ELR (cell line): ENCODE data around the gene ADNP2.

Experiments
- DNase-seq: peaks from one replicate; pipeline ENCODE4 v3.0.0-alpha.2; 2015; ENCODE audit warnings: low read depth

The ADNP2 gene

DNA sequence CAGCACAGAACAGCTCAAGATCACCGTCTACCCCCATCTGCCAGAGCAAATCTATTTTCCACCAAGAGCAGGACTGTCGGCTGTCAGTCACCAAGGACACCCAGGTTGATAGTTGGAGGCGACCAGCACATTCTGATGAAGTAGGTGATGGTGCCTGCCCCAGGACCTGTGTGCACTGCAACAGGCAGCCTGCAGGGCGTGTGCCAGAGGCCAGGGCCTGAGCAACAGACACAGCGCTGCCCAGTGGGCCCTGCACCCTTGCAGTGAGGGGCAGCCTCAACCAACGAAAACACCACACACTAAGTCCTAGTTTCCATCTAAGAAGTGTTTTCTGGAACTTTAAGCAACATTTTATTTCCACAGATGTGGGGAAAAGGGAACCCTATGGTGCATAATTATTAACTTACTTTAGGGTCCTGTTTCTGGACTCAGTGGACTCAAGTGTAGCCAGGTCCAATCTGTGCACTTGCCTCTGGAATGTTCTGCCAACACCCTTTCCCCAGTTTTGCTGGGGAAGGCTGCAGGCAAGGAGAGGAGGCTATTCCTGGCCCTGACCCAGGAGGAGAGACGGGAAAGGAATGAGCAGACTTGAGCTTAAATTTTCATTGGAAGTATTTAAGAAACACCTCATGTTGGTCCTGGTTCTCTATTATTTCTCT is 61.5 kb downstream of the ADNP2 start:
- DNase-seq: no peak

GRCh38 chr18:80171054-80171872 is 62.2 kb downstream of the ADNP2 start:
- DNase-seq: peak; percentile 29

GRCh38 chr18:80172056-80172455 is 63.0 kb downstream of the ADNP2 start:
- DNase-seq: no peak

GRCh38 chr18:80173060-80173459 is 64.0 kb downstream of the ADNP2 start:
- no peak for DNase-seq

GRCh38 chr18:80175451-80176204 is 66.6 kb downstream of the ADNP2 start:
- no peak for DNase-seq

- DNase-seq: no peak
Measured at GRCh38 chr18:80176334-80177073, 67.4 kb downstream of the ADNP2 start.

GRCh38 chr18:80177128-80177527 is 68.1 kb downstream of the ADNP2 start:
- no peak for DNase-seq

GRCh38 chr18:80178935-80179818 is 70.1 kb downstream of the ADNP2 start:
- no peak for DNase-seq

GRCh38 chr18:80179857-80180558 is 70.9 kb downstream of the ADNP2 start:
- DNase-seq: no peak

- no peak for DNase-seq
Measured at GRCh38 chr18:80180778-80181564, 71.9 kb downstream of the ADNP2 start.

DNA sequence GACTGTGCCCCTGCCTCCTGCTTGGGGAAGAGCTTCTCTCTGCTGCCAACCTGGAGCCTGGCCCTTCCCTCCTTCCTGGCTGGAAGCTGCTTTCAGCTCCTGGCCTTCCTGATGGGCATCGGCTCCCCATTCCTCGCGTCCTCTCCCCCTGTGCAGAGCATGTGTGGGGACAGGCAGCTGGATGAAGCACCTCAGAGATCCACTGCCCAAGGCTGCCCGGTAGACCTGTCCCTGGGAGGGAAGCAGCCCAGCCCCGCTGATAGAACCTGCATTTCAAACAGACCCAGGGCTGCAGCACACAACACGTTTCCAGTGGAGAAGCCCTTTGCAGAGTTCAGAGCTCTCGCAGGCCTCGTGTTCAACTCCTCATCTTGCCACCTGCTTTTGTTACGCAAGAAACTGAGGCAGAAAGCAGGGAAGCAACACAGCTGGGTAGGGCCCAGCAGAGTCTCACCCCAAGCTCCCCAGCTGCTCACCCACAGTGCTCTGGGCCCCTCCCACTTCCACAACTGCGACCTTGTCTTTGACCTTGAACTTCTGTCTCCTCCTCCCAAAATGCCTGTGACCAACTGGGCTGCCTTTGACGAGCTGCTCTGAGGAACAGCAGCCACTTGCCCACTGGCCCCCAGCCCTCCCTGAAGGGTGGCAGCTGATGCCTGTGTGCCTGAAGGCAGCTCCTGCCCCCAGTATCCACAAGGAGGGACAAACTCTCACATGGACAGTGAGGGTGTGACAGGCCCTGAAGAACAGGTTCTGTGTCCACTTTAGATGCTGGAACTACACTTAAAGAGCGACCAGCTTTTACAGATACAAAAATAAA is 72.8 kb downstream of the ADNP2 start:
- DNase-seq: no peak

- DNase-seq: no peak
Measured at GRCh38 chr18:80182855-80183254, 73.8 kb downstream of the ADNP2 start.

GRCh38 chr18:80183273-80184050 is 74.4 kb downstream of the ADNP2 start:
- no peak for DNase-seq

- no peak for DNase-seq
Measured at GRCh38 chr18:80184243-80184772, 75.2 kb downstream of the ADNP2 start.

DNA sequence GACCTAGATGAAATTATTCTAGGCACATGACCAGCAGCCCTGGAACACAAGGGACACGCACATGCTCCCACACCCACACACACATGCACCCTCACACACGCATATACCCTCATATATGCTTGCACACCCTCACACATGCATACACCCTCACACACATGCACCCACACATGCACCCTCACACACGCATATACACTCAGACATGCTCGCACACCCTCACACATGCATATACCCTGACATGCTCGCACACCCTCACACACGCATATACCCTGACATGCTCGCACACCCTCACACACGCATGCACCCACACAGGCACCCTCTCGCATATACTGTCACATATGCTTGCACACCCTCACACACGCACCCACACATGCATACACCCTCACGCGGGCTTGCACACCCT is 76.5 kb downstream of the ADNP2 start:
- DNase-seq: no peak

GRCh38 chr18:80187956-80188642 is 79.0 kb downstream of the ADNP2 start:
- DNase-seq: no peak
